ENCODE data around the gene KIRREL3. TPM values are rescaled to one million over a fixed set of nuclear protein-coding genes. Genes with fewer than 3 reads are reported as not detected.

Gene KIRREL3
- total RNA-seq, 1 donor from 2014 or later = 0.24 TPM

DNA sequence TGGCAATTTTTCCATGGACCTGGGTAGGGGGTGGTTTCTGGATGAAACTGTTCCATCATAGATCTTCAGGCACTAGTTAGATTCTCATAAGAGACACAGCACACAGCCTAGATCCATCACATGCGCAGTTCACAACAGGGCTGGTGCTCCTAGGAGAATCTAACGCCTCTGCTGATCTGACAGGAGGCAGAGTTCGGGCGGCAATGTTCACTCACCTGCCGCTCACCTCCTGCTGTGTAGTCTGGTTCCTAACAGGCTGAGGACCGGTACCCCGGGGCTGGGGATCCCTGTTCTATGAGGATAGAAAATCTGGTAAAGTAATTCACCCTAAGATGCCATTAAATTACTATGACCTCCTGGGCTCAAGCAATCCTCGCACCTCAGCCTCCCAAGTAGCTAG, 318.0 kb downstream of the KIRREL3 start:
- DNase-seq (ENCODE audit: missing footprints) = no peak
- ATAC-seq = no peak
- intact Hi-C loops (cut with DNase I) = no loop called here

DNA sequence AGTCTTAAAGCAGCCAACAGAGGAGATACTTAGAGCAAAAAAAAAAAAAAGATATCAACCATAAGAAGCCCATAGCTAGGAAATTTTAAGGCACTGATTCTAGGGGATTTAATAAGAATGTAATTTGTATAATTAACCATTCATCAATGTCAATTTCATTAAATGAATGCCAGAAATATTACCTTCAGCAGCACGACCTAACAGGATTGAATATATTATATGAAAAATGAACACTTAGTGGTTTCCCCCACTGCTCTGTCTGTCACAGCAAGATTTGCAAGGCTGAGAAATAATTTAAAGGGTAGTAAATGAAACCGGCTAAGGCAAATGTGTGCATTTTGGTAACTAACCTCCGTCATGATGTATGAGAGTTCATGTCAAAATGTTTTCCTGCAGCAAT, 319.9 kb downstream of the KIRREL3 start:
- ATAC-seq (no peak), DNase-seq (ENCODE audit: missing footprints) (no peak)
- intact Hi-C loops (cut with DNase I) = no loop called here

DNA sequence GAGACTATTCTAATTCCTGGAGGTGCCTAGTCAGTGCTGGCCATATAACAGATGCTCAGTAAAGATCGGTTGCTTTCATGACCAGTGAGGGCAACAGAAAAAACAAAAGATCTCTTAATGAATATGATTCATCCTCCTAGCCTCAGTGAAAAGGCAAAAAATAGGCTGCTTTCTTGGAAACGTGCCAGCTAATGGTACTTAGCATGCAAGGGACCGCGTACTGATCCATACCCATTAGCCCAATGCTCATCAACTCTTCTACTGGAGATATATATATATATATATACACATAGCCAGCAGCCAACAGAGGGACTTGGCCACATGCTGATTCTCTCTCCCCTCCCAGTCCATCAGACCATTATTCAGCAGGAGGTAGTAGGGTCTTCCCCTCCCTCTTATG, 320.4 kb downstream of the KIRREL3 start:
- ATAC-seq (no peak), DNase-seq (ENCODE audit: missing footprints) (no peak)
- intact Hi-C loops (cut with DNase I) = no loop called here

GRCh38 chr11:126679033-126679432, 321.5 kb downstream of the KIRREL3 start:
- ATAC-seq = no peak
- intact Hi-C loops (cut with DNase I) = no loop called here
- DNase-seq (ENCODE audit: missing footprints) = no peak

GRCh38 chr11:126676536-126676935, 324.0 kb downstream of the KIRREL3 start:
- DNase-seq (ENCODE audit: missing footprints) = no peak
- no peak for ATAC-seq
- intact Hi-C loops (cut with DNase I) = no loop called here

DNA sequence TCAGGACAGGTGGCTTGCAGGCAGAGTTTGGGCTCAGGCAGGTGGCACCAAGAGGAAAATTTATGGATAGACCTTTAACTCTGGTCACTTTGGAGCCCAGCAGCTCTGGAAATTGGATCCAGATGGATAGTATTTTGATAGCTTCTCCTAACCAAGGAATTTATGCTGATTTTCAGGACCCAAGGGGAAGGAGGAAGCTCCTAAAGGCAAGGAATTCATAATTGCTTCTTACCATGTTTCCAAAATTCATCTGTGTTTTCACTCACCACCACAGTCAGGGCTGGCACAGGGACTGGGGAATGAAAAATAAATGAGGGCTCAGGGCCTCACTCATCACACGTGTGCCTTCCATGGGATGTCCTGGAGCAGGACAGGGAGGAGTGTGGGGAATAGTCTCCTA, 327.3 kb downstream of the KIRREL3 start:
- intact Hi-C loops (cut with DNase I) = no loop called here
- ATAC-seq = no peak
- no peak for DNase-seq (ENCODE audit: missing footprints)

DNA sequence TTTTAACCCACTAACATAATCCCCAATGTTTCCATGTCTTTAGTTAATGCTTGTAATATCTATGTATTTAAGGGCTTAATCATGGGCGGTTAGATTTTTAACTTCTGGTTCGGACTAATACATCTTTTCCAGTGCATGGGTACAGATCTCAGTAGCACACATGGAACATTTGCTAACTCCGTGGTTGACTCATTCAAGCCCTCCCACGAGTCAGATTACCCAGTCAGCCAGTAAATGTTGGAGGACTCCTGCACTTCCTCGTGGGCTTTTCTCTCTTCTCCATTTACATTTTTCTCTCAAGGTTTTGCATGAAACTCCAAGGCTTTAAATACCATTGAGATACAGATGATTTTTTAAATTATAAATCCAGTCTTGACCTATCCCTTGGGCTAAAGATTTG, 331.2 kb downstream of the KIRREL3 start:
- intact Hi-C loops (cut with DNase I) = no loop called here
- ATAC-seq = no peak
- no peak for DNase-seq (ENCODE audit: missing footprints)

- no peak for DNase-seq (ENCODE audit: missing footprints)
- intact Hi-C loops (cut with DNase I) = no loop called here
- ATAC-seq = no peak
Measured at GRCh38 chr11:126664643-126665042, 335.9 kb downstream of the KIRREL3 start.

GRCh38 chr11:126663749-126664592, 336.6 kb downstream of the KIRREL3 start:
- ATAC-seq (no peak), DNase-seq (ENCODE audit: missing footprints) (no peak)
- intact Hi-C loops (cut with DNase I) = no loop called here

DNA sequence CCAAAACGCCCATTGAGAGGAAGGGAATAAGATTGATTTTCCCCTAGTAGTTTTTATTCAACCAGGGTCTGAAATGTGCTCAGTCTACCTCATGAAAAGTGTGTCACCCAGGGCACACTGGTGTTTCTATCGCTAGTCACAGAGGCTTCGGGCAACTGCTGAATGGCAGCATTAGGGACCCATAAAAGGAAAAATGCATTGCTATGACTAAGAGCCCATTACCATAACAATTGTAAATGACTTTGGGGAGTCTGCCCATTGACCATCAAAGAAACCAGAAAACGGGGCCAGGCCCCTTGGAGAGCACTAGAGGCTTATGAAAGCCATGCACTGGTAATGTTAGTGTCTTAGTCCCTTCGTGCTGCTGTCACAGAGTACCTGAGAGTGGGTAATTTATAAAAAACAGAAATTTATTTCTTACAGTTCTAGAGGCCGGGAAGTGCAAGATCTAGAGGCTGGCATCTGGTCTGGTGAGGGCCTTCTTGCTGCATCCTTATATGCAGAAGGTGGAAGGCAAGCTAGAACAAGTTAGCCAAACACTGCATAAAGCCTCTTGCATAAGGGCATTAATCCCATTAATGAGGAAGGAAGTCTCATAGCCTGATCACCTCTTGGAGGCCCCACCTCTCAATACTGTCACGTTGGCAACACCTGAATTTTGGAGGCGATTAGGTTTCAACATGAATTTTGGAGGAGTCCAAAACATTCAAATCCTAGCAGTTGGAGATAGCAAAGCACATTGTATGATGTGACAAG, 338.4 kb downstream of the KIRREL3 start:
- no peak for DNase-seq (ENCODE audit: missing footprints)
- intact Hi-C loops (cut with DNase I) = no loop called here
- ATAC-seq = no peak

GRCh38 chr11:126660761-126661425, 339.7 kb downstream of the KIRREL3 start:
- no peak for DNase-seq (ENCODE audit: missing footprints)
- intact Hi-C loops (cut with DNase I) = no loop called here
- no peak for ATAC-seq

DNA sequence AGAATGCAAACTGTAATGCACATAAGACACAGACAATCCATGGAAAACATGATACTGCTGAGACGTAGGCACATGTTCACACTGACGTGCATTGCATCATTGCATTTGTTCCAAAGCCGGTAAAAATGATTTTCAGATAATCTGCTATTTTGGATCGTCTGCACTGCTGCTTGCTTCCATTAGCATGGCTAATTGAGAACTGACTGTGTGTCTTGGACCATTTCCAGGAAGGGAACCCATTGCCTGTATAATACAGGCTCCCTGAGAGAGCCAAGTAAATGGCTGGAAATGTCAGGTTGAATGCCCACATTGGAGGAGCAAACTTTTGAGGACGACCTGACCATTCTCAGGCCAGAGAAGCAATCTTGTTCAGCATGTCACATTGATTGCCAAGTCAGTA, 340.2 kb downstream of the KIRREL3 start:
- DNase-seq (ENCODE audit: missing footprints) = no peak
- ATAC-seq = no peak
- intact Hi-C loops (cut with DNase I) = no loop called here

- ATAC-seq (no peak), DNase-seq (ENCODE audit: missing footprints) (no peak)
- intact Hi-C loops (cut with DNase I) = no loop called here
Measured at GRCh38 chr11:126658306-126659056, 342.1 kb downstream of the KIRREL3 start.

DNA sequence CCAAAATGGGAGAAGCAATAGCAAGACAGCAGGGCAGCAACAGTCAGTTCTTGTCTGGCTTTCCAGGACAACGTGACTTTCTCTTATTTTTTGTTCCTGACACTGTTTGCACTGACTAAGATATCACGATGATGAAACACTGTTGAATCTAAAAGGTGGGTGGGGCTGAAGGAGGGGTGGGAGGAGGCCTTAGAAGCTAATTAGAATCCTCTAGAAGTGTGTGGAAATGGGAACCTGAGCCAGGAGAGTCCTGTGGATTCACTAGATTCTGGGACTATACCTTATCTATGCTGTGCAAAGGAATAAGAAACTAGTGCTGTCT, 344.8 kb downstream of the KIRREL3 start:
- no peak for ATAC-seq
- intact Hi-C loops (cut with DNase I) = no loop called here

DNA sequence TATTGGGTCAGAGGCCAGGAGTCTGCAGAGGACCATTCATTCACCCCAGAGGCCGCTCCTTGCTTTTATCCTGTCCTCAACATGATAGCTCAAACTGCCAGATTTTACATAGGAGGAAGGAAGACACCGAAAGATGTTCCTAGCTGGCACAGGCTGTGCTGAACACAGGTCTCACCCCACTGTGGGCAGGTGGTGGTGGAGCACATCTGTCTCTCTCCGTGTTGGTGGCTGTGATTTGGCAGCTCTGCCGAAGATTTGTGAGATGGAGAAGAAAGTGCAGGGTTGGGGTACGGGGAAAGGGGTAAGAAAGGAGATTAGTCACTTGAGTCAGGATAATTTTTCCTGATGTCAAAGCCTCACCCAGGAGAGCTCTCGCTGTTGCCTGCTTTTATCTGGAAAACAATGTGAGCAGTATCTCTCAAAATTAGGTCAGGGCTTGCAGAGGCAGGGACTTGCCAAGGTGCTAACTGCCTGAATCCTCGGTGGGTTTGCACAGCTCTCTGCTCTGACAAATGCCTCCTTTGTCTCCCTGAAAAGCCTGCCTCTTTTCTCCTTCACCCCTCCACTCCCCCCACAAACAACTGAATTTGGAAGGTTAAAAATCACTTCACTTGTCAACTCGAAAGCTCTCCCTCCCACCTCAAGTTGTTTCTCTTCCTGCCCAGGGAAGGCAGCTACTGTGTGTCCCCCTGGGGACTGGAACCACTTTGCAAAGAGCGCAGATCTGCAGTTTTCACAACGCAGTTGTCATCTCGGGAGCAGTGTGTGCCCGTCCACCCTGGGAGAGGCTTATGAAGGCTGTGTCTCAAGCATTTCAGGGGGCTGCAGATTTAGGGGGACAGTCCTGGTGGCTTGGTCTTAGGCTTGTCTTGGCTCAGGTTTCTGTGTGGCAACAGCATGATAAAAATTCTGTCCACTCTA, 345.4 kb downstream of the KIRREL3 start:
- intact Hi-C loops (cut with DNase I) = no loop called here
- ATAC-seq (peak; percentile 37), DNase-seq (ENCODE audit: missing footprints) (no peak)

More for the DNA sequence above, 344.8 kb downstream of the KIRREL3 start:
- no peak for DNase-seq (ENCODE audit: missing footprints)

- ATAC-seq (no peak), DNase-seq (ENCODE audit: missing footprints) (no peak)
- intact Hi-C loops (cut with DNase I) = no loop called here
Measured at GRCh38 chr11:126653040-126653439, 347.5 kb downstream of the KIRREL3 start.

DNA sequence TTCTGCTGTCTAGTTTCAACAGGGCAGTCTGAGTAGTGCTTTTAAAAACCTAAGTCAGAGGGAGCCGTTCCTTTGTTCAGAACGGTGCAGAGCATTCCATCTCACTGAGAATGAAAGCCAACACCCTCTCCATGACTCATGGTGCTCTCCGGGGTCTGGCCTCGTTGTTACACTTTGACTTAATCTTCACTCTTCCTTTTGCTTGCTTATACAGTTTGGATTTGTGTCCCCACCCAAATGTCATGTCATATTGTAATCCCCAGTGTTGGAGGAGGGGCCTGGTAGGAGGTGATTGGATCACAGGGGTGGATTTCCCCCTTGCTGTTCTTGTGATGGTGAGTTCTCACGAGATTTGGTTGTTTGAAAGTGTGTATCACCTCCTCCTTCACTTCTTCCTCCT, 352.8 kb downstream of the KIRREL3 start:
- DNase-seq (ENCODE audit: missing footprints) = no peak

More for the DNA sequence above, 352.8 kb downstream of the KIRREL3 start:
- intact Hi-C loops (cut with DNase I) = no loop called here
- ATAC-seq = no peak
